GM23338 (cell line): ENCODE data around the gene HYAL4. TPM values are rescaled to one million over a fixed set of nuclear protein-coding genes. Genes with fewer than 3 reads are reported as not detected.

ENCODE experiments used
- ATAC-seq: fragments of 200-7000 bp; cut with Tn5 transposase; 3 replicates; pipeline ENCODE4 v1.9.1; 2020
- DNase-seq: peaks from one replicate; pipeline ENCODE4 v3.0.0-alpha.2; 2015; ENCODE audit warnings: low spot score
- H2AFZ ChIP-seq: fragments of 200-600 bp; sonication (generic); 2 replicates; pipeline ENCODE4 v1.8.0; 2016; ENCODE audit warnings: antibody characterized with exemption, mild to moderate bottlenecking, moderate library complexity
- H3F3A ChIP-seq: fragments of 200-600 bp; sonication (generic); replicated peaks from 2 replicates; pipeline ENCODE4 v1.8.0; 2017; ENCODE audit warnings: antibody characterized with exemption, mixed run types, low read depth
- H3K27ac ChIP-seq: fragments of 200-600 bp; sonication (generic); 2 replicates; pipeline ENCODE4 v1.6.1; 2016; ENCODE audit warnings: low read depth
- H3K27me3 ChIP-seq: fragments of 200-600 bp; sonication (generic); 2 replicates; pipeline ENCODE4 v1.8.0; 2016; ENCODE audit warnings: mild to moderate bottlenecking, mixed run types, moderate library complexity; ENCODE audit not compliant: insufficient read depth
- H3K36me3 ChIP-seq: fragments of 200-600 bp; sonication (generic); 2 replicates; pipeline ENCODE4 v1.8.0; 2016; ENCODE audit warnings: mild to moderate bottlenecking; ENCODE audit not compliant: insufficient read depth
- H3K4me1 ChIP-seq: fragments of 200-600 bp; sonication (generic); 2 replicates; pipeline ENCODE4 v1.8.0; 2016; ENCODE audit warnings: mild to moderate bottlenecking, moderate library complexity; ENCODE audit not compliant: insufficient read depth
- H3K4me2 ChIP-seq: fragments of 200-600 bp; sonication (generic); 2 replicates; pipeline ENCODE4 v1.7.1; 2017; ENCODE audit warnings: mixed run types
- H3K4me3 ChIP-seq: fragments of 200-600 bp; sonication (generic); 2 replicates; pipeline ENCODE4 v1.6.1; 2016; ENCODE audit warnings: mixed run types
- H3K79me2 ChIP-seq: fragments of 200-600 bp; sonication (generic); replicated peaks from 2 replicates; pipeline ENCODE4 v1.8.0; 2017; ENCODE audit warnings: mild to moderate bottlenecking; ENCODE audit not compliant: insufficient read depth
- H3K9me2 ChIP-seq: fragments of 200-600 bp; sonication (generic); 2 replicates; pipeline ENCODE4 v1.8.0; 2017; ENCODE audit not compliant: insufficient read depth
- H4K20me1 ChIP-seq: fragments of 200-600 bp; sonication (generic); replicated peaks from 2 replicates; pipeline ENCODE4 v1.8.0; 2017; ENCODE audit warnings: mild to moderate bottlenecking; ENCODE audit not compliant: insufficient read depth
- H3K27ac Mint-ChIP-seq: 2 replicates; pipeline ENCODE4 v1.8.0; 2020; ENCODE audit warnings: inconsistent platforms, mild to moderate bottlenecking, moderate library complexity, mixed read lengths
- H3K27me3 Mint-ChIP-seq: 3 replicates; pipeline ENCODE4 v1.8.0; 2022; ENCODE audit warnings: low read depth, mild to moderate bottlenecking, moderate library complexity, mixed read lengths, inconsistent platforms; ENCODE audit not compliant: insufficient read depth, poor library complexity
- H3K36me3 Mint-ChIP-seq: 3 replicates; pipeline ENCODE4 v1.8.0; 2021; ENCODE audit warnings: low read depth, mild to moderate bottlenecking, inconsistent platforms, moderate library complexity, mixed read lengths
- H3K4me1 Mint-ChIP-seq: 3 replicates; pipeline ENCODE4 v1.8.0; 2020; ENCODE audit warnings: mild to moderate bottlenecking, inconsistent platforms, mixed read lengths
- H3K4me3 Mint-ChIP-seq: 3 replicates; pipeline ENCODE4 v1.8.0; 2021; ENCODE audit warnings: moderate library complexity, mild to moderate bottlenecking, inconsistent platforms, mixed read lengths
- H3K9me3 Mint-ChIP-seq: 3 replicates; pipeline ENCODE4 v1.8.0; 2020; ENCODE audit warnings: moderate library complexity, mild to moderate bottlenecking, inconsistent platforms, mixed read lengths
- CREB1 ChIP-seq: fragments of 250-450 bp; sonication (Bioruptor Pico); IDR thresholded peaks from 2 replicates; pipeline ENCODE4 v1.5.0; 2020; ENCODE audit warnings: low read depth, mild to moderate bottlenecking, moderate library complexity
- EZH2 ChIP-seq: fragments of 200-600 bp; sonication (generic); IDR thresholded peaks from one replicate; pipeline ENCODE4 v1.8.0; 2017; ENCODE audit warnings: antibody characterized with exemption, mild to moderate bottlenecking, low read depth; ENCODE audit not compliant: unreplicated experiment
- EZH2phosphoT487 ChIP-seq: fragments of 200-600 bp; sonication (generic); IDR thresholded peaks from one replicate; pipeline ENCODE4 v1.8.1; 2018; ENCODE audit warnings: antibody characterized with exemption; ENCODE audit not compliant: unreplicated experiment
- JUNB ChIP-seq: IDR thresholded peaks from one replicate; pipeline ENCODE4 v1.6.1; 2016; ENCODE audit warnings: antibody characterized with exemption; ENCODE audit not compliant: unreplicated experiment
- NANOG ChIP-seq: IDR thresholded peaks from 2 replicates; pipeline ENCODE4 v1.6.1; 2016; ENCODE audit warnings: antibody characterized with exemption, borderline replicate concordance
- POLR2AphosphoS5 ChIP-seq: IDR thresholded peaks from 2 replicates; pipeline ENCODE4 v1.6.1; 2016; ENCODE audit warnings: antibody characterized with exemption, low read depth
- STAT1 ChIP-seq: IDR thresholded peaks from one replicate; pipeline ENCODE4 v1.6.1; 2016; ENCODE audit warnings: antibody characterized with exemption; ENCODE audit not compliant: unreplicated experiment
- ZNF114 ChIP-seq: fragments of 250-450 bp; sonication (Bioruptor Pico); IDR thresholded peaks from 2 replicates; pipeline ENCODE4 v1.5.0; 2020; ENCODE audit warnings: mild to moderate bottlenecking, moderate library complexity
- ZNF331 ChIP-seq: fragments of 250-450 bp; sonication (Bioruptor Pico); IDR thresholded peaks from 2 replicates; pipeline ENCODE4 v1.5.0; 2020; ENCODE audit warnings: low read depth, mild to moderate bottlenecking, moderate library complexity
- polyA plus RNA-seq: library from polyadenylated mRNA; unstranded; fragments of >200 nt; fragmentation: Nextera tagmentation; extraction: Ambion mirVana; gene quantifications from 2 replicates; pipeline ENCODE4 v1.2.1, GENCODE V29; 2016
- total RNA-seq: library from RNA; depleted of rRNA; stranded (reverse); fragments of >200 nt; shearing (Covaris generic); gene quantifications from 2 replicates; pipeline ENCODE4 v1.2.3, GENCODE V29; 2014
- TF ChIP-seq, protein P1 (sequence below), 2 experiments: fragments of 200-600 bp in 1 of 2; sonication (generic) in 1 of 2; conservative IDR thresholded peaks; 2 replicates each; pipeline versions ENCODE4 v1.5.1 to v1.6.1; 2016 to 2017; ENCODE audit warnings: antibody characterized with exemption in 2 of 2, low read depth in 2 of 2, mild to moderate bottlenecking in 2 of 2, moderate library complexity in 1 of 2
- TF ChIP-seq, protein P2 (sequence below): fragments of 250-450 bp; sonication (Bioruptor Pico); IDR thresholded peaks from 2 replicates; pipeline ENCODE4 v1.5.0; 2020; ENCODE audit warnings: mild to moderate bottlenecking, moderate library complexity
- TF ChIP-seq, protein P3 (sequence below): IDR thresholded peaks from 2 replicates; pipeline ENCODE4 v1.6.1; 2016; ENCODE audit warnings: antibody characterized with exemption
- TF ChIP-seq, protein P4 (sequence below): IDR thresholded peaks from one replicate; pipeline ENCODE4 v1.6.1; 2018; ENCODE audit warnings: antibody characterized with exemption; ENCODE audit not compliant: unreplicated experiment

Gene HYAL4
- total and polyA plus RNA-seq, 2 experiments from 2014 or later = not detected

DNA sequence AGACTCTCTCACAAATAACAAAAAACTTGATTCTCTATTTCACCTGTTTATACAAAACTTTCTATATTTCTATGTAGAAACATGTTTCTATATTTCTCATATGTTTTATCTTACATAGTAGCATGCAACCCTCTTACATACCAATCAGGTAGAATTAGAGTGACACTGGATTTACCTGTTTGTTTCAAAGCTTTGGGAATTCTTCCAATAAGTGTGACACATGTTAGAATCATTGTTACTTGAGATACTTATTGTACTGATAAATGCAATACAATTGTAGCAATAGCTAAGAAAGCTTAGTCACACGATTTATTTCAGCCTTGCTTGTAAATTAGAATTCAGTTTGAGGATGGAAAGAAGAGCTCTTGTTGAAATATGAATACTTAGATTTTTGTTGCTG is 4.9 kb downstream of the HYAL4 start:
- peaks cover 8% of the 10 kb centered on the region for H3K27me3 Mint-ChIP-seq
- Histone ChIP-seq H3K27ac (no peak overlapping the region), H3F3A (no peaks in the 10 kb centered on the region), H3K79me2 (no peaks in the 10 kb centered on the region), H3K4me1 (no peaks in the 10 kb centered on the region), H4K20me1 (no peaks in the 10 kb centered on the region), H3K27me3 (no peaks in the 10 kb centered on the region), H3K4me2 (no peak overlapping the region), H3K36me3 (no peaks in the 10 kb centered on the region), H3K9me2 (no peaks in the 10 kb centered on the region), H2AFZ (no peak overlapping the region), H3K4me3 (no peak overlapping the region)
- H3K4me3 Mint-ChIP-seq = no peak overlapping the region
- H3K9me3 Mint-ChIP-seq = no peaks in the 10 kb centered on the region; the same call in 2 of the 3 replicates
- H3K4me1 Mint-ChIP-seq = no peaks in the 10 kb centered on the region; the same call in 2 of the 3 replicates
- no peak for DNase-seq
- no peak overlapping the region for H3K27ac Mint-ChIP-seq
- H3K36me3 Mint-ChIP-seq = no peaks in the 10 kb centered on the region
- ATAC-seq = no peak
- TF ChIP-seq, protein P1, sequence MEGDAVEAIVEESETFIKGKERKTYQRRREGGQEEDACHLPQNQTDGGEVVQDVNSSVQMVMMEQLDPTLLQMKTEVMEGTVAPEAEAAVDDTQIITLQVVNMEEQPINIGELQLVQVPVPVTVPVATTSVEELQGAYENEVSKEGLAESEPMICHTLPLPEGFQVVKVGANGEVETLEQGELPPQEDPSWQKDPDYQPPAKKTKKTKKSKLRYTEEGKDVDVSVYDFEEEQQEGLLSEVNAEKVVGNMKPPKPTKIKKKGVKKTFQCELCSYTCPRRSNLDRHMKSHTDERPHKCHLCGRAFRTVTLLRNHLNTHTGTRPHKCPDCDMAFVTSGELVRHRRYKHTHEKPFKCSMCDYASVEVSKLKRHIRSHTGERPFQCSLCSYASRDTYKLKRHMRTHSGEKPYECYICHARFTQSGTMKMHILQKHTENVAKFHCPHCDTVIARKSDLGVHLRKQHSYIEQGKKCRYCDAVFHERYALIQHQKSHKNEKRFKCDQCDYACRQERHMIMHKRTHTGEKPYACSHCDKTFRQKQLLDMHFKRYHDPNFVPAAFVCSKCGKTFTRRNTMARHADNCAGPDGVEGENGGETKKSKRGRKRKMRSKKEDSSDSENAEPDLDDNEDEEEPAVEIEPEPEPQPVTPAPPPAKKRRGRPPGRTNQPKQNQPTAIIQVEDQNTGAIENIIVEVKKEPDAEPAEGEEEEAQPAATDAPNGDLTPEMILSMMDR (conservative IDR thresholded peaks at IDR 0.05; ENCODE audit: low read depth in 2 of 2) = no peak
- no peak for TF ChIP-seq ZNF331
- no peak for TF ChIP-seq STAT1
- TF ChIP-seq, protein P2, sequence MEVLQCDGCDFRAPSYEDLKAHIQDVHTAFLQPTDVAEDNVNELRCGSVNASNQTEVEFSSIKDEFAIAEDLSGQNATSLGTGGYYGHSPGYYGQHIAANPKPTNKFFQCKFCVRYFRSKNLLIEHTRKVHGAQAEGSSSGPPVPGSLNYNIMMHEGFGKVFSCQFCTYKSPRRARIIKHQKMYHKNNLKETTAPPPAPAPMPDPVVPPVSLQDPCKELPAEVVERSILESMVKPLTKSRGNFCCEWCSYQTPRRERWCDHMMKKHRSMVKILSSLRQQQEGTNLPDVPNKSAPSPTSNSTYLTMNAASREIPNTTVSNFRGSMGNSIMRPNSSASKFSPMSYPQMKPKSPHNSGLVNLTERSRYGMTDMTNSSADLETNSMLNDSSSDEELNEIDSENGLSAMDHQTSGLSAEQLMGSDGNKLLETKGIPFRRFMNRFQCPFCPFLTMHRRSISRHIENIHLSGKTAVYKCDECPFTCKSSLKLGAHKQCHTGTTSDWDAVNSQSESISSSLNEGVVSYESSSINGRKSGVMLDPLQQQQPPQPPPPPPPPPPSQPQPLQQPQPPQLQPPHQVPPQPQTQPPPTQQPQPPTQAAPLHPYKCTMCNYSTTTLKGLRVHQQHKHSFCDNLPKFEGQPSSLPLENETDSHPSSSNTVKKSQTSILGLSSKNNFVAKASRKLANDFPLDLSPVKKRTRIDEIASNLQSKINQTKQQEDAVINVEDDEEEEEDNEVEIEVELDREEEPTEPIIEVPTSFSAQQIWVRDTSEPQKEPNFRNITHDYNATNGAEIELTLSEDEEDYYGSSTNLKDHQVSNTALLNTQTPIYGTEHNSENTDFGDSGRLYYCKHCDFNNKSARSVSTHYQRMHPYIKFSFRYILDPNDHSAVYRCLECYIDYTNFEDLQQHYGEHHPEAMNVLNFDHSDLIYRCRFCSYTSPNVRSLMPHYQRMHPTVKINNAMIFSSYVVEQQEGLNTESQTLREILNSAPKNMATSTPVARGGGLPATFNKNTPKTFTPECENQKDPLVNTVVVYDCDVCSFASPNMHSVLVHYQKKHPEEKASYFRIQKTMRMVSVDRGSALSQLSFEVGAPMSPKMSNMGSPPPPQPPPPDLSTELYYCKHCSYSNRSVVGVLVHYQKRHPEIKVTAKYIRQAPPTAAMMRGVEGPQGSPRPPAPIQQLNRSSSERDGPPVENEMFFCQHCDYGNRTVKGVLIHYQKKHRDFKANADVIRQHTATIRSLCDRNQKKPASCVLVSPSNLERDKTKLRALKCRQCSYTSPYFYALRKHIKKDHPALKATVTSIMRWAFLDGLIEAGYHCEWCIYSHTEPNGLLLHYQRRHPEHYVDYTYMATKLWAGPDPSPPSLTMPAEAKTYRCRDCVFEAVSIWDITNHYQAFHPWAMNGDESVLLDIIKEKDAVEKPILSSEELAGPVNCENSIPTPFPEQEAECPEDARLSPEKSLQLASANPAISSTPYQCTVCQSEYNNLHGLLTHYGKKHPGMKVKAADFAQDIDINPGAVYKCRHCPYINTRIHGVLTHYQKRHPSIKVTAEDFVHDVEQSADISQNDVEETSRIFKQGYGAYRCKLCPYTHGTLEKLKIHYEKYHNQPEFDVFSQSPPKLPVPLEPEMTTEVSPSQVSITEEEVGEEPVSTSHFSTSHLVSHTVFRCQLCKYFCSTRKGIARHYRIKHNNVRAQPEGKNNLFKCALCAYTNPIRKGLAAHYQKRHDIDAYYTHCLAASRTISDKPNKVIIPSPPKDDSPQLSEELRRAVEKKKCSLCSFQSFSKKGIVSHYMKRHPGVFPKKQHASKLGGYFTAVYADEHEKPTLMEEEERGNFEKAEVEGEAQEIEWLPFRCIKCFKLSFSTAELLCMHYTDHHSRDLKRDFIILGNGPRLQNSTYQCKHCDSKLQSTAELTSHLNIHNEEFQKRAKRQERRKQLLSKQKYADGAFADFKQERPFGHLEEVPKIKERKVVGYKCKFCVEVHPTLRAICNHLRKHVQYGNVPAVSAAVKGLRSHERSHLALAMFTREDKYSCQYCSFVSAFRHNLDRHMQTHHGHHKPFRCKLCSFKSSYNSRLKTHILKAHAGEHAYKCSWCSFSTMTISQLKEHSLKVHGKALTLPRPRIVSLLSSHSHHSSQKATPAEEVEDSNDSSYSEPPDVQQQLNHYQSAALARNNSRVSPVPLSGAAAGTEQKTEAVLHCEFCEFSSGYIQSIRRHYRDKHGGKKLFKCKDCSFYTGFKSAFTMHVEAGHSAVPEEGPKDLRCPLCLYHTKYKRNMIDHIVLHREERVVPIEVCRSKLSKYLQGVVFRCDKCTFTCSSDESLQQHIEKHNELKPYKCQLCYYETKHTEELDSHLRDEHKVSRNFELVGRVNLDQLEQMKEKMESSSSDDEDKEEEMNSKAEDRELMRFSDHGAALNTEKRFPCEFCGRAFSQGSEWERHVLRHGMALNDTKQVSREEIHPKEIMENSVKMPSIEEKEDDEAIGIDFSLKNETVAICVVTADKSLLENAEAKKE (CRISPR knock-in tag) = no peak
- TF ChIP-seq, protein P3, sequence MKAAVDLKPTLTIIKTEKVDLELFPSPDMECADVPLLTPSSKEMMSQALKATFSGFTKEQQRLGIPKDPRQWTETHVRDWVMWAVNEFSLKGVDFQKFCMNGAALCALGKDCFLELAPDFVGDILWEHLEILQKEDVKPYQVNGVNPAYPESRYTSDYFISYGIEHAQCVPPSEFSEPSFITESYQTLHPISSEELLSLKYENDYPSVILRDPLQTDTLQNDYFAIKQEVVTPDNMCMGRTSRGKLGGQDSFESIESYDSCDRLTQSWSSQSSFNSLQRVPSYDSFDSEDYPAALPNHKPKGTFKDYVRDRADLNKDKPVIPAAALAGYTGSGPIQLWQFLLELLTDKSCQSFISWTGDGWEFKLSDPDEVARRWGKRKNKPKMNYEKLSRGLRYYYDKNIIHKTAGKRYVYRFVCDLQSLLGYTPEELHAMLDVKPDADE = no peak
- no peak for TF ChIP-seq EZH2phosphoT487
- TF ChIP-seq, protein P4, sequence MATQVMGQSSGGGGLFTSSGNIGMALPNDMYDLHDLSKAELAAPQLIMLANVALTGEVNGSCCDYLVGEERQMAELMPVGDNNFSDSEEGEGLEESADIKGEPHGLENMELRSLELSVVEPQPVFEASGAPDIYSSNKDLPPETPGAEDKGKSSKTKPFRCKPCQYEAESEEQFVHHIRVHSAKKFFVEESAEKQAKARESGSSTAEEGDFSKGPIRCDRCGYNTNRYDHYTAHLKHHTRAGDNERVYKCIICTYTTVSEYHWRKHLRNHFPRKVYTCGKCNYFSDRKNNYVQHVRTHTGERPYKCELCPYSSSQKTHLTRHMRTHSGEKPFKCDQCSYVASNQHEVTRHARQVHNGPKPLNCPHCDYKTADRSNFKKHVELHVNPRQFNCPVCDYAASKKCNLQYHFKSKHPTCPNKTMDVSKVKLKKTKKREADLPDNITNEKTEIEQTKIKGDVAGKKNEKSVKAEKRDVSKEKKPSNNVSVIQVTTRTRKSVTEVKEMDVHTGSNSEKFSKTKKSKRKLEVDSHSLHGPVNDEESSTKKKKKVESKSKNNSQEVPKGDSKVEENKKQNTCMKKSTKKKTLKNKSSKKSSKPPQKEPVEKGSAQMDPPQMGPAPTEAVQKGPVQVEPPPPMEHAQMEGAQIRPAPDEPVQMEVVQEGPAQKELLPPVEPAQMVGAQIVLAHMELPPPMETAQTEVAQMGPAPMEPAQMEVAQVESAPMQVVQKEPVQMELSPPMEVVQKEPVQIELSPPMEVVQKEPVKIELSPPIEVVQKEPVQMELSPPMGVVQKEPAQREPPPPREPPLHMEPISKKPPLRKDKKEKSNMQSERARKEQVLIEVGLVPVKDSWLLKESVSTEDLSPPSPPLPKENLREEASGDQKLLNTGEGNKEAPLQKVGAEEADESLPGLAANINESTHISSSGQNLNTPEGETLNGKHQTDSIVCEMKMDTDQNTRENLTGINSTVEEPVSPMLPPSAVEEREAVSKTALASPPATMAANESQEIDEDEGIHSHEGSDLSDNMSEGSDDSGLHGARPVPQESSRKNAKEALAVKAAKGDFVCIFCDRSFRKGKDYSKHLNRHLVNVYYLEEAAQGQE = no peak
- TF ChIP-seq POLR2AphosphoS5 = no peak
- TF ChIP-seq CREB1 (CRISPR knock-in tag) = no peak
- TF ChIP-seq JUNB = no peak
- TF ChIP-seq ZNF114 (CRISPR knock-in tag) = no peak
- no peak for TF ChIP-seq EZH2
- no peak for TF ChIP-seq NANOG
